GM21447 (cell line): ENCODE data around the gene GEMIN5.
"Not testable (repeated sequence)": the region's sequence is repeated elsewhere in the genome, so short reads cannot be mapped to it uniquely, and the experiment has no call there.

Experiments
- ATAC-seq: cut with Tn5 transposase; IDR thresholded peaks from one replicate; pipeline ENCODE4 v1.9.1; 2021; ENCODE audit not compliant: unreplicated experiment

GEMIN5 gene, protein sequence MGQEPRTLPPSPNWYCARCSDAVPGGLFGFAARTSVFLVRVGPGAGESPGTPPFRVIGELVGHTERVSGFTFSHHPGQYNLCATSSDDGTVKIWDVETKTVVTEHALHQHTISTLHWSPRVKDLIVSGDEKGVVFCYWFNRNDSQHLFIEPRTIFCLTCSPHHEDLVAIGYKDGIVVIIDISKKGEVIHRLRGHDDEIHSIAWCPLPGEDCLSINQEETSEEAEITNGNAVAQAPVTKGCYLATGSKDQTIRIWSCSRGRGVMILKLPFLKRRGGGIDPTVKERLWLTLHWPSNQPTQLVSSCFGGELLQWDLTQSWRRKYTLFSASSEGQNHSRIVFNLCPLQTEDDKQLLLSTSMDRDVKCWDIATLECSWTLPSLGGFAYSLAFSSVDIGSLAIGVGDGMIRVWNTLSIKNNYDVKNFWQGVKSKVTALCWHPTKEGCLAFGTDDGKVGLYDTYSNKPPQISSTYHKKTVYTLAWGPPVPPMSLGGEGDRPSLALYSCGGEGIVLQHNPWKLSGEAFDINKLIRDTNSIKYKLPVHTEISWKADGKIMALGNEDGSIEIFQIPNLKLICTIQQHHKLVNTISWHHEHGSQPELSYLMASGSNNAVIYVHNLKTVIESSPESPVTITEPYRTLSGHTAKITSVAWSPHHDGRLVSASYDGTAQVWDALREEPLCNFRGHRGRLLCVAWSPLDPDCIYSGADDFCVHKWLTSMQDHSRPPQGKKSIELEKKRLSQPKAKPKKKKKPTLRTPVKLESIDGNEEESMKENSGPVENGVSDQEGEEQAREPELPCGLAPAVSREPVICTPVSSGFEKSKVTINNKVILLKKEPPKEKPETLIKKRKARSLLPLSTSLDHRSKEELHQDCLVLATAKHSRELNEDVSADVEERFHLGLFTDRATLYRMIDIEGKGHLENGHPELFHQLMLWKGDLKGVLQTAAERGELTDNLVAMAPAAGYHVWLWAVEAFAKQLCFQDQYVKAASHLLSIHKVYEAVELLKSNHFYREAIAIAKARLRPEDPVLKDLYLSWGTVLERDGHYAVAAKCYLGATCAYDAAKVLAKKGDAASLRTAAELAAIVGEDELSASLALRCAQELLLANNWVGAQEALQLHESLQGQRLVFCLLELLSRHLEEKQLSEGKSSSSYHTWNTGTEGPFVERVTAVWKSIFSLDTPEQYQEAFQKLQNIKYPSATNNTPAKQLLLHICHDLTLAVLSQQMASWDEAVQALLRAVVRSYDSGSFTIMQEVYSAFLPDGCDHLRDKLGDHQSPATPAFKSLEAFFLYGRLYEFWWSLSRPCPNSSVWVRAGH (N-terminal part only)

DNA sequence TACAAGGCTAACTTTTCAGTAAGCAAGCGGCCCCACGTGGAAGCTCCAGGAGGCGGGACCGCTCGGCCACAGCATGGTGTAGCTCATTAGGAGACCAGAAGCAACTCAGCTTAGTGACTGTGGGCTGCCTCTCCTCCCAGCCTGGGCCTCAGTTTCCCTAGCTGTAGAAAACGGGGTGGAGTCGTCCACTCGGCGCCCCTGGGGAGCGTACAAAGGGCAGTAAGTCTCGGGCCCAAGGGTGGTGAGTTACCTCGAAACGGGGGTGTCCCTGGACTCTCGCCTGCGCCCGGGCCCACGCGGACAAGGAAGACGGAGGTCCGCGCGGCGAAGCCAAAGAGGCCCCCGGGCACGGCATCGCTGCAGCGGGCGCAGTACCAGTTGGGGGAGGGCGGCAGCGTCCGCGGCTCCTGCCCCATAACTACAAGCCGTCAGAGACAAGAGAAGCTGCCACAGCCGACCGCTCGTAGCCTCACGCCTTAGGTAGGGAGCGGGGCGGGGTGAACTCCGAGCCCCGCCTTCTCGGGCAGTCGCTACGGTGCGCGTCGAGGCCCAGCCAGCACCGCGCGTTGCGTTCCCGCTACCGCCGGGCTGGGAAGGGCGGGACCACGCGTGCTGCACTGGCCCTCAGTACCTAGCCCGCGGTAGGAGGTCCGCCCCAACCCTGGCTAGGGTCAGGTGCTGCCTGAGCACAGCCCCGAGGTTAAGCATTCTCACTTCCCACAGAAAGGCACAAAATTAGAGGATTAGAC lies at the start of gene GEMIN5:
Gene GEMIN5 (minus strand): TSS at position 494 of the 749 bp plus-strand sequence. CDS start 78 bp downstream, at position 416.
- ATAC-seq = peak; percentile 76

DNA sequence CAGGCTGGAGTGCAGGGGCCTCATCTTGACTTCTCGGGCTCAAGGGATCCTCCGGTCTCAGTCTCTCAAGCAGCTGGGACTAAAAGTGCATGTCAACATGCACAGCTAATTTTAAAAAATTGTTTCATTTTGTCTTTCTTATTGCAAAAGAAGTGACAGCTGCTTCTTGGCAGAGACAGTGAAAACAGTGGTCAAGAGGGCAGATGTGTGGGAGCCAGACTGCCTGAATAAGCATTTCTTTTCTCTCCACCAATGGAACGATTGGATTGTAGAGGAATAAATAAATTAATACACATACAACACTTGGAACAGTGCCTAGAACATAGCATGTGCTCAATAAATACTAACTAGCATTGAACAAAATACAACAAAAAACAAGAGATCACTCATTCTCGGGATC lies 48.1 kb upstream of the GEMIN5 start:
- ATAC-seq = no peak

DNA sequence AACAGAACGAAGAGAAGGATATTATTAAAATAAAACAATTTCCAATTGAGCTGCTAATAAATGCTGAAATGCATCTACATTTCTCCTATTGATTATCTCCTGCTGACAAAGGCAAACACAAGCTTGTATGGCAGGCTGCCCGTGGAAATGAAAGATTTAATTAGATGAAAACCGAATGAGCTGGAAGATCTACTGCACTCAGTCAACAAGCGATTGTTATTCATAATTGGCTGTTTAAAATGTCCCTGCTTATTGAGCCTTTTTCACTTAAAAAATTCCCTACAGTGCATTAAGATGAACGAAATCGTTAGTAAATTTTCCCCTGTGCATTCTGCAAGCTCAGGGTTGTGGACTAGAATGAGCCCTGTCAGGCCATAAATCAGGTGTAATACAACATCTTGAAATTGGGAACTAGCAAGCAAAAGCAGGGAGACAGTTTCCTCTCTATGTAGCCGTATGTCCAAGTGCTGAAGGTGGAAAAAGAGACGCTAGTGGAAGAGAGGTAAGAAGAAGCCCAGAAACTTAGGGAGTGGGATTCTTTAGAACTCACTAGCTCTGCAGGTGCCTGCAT lies 47.0 kb upstream of the GEMIN5 start:
- ATAC-seq = no peak

DNA sequence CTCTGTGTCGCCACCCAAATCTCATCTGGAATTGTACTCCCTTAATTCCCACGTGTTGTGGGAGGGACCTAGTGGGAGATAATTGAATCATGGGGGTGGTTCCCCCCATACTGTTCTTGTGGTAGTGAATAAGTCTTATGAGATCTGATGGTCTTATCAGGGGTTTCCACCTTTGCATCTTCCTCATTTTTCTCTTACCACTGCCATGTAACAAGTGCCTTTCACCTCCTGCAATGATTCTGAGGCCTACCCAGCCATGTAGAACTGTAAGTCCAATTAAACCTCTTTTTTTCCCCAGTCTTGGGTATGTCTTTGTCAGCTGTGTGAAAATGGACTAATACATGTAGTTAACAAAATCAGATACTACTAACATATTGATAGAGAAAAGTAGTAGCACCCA lies 40.3 kb upstream of the GEMIN5 start:
- ATAC-seq = not testable (repeated sequence)

DNA sequence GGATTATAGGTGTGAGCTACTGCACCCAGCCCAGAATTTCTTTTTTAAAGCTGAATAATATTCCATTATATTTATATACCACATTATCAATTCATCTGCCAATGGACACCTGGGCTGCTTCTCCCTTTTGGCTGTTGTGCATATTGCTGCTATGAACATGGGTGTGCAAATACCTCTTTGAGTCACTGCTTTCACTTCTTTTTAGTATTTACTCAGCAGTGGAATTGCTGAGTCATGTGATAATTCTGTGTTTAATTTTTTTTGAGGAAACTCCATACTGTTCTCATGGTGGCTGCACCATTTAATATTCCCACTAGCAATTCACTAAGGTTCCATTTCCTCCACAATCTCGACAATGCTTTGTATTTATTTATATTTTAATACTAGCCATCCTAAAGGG lies 39.4 kb upstream of the GEMIN5 start:
- no peak for ATAC-seq

DNA sequence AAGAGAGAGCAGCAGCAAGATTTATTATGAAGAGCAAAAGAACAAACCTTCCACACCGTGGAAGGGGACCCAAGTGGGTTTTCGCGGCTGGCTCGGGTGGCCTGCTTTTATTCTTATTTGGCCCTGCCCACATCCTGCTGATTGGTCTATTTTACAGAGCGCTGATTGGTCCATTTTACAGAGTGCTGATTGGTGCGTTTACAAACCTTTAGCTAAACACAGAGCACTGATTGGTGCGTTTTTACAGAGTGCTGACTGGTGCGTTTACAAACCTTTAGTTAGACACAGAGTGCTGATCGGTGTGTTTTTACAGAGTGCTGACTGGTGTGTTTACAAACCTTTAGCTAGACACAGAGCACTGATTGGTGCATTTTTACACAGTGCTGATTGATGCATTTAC lies 38.1 kb upstream of the GEMIN5 start:
- ATAC-seq = not testable (repeated sequence)

DNA sequence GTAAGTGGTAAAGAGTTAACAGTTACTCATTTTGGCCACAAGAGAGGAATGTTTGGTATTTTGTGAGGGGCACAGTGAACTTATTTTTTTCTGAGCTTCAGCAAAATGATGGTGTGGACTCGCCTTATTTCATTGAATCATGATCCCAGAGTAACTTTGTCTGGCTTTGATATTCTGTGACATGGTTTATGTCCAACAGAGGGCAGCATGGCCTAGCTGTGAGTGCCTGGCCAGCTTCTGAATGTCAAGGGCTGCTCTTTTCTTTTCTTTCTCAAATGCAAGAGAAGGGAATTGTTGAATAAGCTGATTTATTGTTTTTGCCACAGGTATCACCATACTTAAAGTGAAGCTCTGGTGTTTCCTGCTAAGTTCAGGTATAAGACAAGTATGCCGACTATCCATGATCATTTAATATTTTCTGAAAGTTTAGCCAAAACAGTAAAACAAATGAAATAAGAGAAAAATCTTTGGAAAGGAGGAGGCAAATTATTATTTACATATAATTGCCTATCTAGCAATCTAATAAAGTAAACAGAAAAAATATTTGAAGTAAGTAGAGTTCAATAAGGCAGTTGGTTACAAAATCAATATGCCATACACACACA lies 34.6 kb upstream of the GEMIN5 start:
- ATAC-seq = no peak

DNA sequence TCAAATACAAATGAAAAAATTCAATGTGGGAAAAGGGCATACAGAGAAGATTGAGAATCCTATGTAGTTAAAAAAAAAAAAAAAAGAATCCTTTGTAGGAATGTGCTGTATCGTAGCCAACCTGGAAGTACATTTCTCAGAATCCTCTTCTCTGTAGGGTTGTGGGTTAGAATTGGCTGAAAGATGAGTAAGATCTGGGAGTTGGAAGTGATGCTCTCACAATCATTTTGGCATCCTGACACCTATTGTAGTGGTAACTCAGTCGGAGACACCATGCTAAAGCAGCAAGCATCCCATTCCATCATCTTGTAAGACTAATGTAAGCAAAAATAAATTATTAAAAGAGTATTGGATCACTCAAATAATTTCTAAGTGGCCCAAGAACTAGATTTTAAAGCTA lies 33.5 kb upstream of the GEMIN5 start:
- ATAC-seq = no peak

DNA sequence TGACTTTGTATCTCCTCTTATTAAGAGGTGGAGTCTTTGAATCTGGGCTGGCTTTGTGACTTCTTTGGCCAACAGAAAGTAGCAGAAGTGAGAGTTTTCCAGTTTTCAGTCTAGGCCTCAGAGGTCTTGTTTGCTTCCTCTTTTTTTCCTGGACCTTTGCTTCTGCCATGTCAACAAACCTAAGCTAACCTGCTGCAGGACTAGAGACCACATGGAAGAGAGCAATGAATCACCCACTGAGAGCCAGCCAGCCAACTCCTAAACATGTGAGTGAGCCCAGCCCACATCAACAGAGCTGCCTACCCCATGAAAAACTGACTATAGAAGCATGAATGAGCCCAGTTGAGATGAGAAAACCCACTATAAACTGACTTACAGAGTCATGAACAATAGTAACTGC lies 32.7 kb upstream of the GEMIN5 start:
- ATAC-seq = no peak

DNA sequence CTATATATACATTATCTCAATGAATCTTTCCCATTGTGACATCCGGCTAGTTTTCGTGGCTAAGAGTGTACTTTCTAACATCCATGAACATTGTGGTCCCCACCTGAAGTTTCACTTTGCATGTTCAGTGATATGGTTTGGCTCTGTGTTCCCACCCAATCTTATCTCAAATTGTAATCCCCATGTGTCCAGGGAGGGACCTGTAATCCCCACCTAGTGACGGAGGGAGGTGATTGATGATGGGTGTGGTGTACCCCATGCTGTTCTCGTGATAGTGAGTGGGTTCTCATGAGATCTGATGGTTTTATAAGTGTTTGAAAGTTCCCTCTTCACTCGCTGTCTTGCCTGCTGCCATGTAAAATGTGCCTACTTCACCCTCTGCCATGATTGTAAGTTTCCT lies 30.9 kb upstream of the GEMIN5 start:
- no peak for ATAC-seq

DNA sequence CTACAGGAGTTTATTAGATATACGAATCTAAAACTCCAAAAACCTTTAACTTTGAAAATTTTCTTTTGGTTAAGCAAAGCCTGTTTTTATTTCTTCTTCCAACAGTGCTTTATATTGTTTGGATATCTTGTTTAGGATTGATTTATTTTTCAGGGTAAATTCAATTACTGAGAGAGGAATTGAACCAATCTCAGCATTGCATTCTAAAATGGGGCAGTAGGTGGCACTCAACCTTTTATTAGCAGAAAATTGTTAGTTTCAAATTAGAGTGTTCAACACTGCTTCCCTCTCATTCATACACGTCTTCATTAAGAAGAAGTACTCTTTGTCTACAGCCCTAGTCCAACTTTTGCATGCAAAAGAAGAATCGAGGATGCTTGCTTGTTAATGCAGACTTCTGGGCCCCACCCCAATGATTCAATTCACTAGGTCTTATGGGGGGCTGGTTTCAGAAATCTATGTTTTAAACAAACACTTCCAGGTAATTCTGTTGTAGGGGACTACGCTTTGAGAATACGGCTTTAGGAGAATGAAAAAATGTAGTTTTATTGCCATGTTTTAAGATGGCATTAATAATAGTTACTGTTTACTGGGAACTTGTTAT lies 29.5 kb upstream of the GEMIN5 start:
- no peak for ATAC-seq

DNA sequence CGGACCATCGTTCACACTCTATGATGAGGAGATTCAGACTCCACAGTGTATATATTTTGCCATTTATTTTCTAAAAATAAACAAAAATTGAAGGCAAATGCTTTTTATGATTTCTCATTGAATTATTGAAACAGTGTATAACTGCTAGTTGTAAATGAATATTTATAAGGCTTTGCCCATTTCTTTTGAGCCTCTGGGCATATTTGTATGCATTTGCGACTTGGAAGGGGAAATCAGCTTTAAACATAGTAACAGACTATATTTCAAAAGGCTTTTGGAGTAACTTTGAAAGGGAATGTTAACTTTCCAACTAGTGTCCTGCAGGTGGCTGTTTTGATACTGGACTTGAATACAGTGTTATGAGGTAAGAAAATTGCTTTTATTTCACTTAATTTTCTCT lies 28.9 kb upstream of the GEMIN5 start:
- ATAC-seq = no peak

DNA sequence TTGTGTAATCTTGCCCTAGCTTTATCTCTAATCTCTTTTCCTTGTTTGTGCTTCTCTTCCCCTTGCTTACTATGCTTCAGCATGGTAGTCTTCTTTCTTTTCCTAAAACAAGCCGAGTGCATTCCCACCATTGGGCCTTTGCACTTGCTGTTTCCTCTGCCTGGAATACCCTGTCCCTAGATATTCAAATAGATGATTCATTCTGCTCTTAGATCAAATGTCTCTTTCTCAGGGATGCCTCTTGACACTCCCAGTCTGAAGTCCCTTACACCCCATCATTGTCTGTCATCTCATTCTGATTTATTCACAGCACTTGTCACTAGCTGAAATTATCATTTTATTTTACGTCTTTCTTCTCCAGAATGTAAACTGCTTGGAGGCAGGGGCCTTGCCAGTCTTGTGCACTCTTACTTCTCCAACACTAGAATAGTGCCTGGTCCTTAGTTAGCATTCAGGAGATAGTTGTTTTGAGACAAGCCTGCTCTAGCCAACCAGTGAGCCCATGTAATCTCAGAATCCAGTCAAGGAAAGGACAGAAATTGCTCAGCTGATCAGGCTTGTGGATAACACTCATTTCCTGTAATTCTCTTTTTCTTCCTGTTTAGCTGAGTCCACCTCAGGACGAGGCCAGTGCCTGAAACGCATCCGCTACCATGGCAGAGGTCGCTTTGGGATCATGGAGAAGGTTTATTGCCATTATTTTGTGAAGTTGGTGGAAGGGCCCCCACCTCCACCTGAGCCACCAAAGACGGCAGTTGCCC lies 28.2 kb upstream of the GEMIN5 start:
- no peak for ATAC-seq

DNA sequence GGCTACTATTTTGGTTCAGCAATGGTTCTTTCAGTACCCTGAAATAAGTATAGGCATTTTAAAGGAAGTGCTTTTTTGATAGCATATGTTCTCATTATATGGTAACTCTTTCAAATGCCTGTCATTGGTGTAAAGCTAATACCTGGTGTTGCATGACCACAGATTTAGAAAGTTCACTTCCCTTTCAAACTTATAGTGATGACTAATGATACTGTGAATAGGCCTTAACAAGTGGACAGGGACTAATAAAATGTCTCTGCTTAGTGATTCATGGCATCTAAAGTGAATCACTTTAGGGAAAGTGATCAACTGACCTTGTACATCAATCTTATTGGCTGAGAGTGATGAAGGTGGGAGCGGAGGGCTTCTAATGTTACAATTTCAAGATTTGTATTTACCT lies 24.5 kb upstream of the GEMIN5 start:
- peak; percentile 93 for ATAC-seq

DNA sequence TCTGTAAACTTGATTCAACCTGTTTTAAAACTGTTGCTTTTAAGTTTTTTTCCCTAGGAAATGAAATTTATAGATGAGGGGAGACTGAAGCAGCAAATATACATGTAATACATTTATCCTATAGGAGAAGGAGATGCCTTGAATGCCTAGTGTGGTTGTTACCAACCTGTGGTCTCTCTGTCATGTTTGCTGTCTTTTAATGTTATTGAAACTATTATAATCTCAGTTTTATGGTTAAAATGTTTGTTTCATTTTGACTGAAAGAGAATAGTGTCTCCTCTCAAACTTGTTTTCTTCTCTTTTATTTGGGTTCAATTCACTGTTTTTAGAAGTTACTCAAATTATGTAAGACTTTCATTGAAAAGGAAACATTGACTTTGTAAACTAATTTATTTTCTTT lies 18.7 kb upstream of the GEMIN5 start:
- no peak for ATAC-seq

DNA sequence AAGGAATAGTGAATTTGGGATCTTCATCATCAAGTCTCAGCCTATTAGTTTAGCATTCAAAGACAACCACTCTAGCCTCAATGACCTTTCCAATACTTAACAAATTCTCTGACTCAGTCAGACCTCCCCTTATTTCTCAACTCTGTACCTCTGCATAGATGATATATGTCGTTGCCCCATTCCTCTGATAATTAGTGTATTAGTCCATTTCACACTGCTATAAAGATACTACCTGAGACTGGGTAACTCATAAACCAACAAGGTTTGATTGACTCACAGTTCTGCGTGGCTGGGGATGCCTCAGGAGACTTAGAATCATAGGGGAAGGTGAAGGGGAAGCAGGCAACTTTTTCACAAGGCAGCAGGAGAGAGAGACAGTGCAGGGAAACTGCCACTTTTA lies 11.8 kb upstream of the GEMIN5 start:
- ATAC-seq = no peak

DNA sequence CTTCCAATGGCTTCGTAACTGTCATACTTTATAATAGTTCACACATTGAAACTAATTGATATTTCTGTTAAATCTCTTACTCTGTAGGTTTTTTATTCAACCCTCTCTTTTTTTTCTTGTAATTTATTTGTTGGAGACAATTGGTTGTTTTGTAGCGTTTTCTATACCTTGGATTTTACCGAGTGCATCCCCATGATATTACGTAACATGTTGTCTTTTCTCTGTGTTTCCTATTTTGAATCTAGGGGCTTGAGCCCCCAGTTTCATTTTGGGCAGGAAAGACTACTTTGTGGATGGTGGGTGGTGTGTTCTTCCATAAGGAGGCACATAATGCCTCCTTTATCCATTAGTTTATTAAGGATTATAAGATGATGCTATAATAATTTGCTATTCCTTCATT lies 10.3 kb upstream of the GEMIN5 start:
- ATAC-seq = no peak

DNA sequence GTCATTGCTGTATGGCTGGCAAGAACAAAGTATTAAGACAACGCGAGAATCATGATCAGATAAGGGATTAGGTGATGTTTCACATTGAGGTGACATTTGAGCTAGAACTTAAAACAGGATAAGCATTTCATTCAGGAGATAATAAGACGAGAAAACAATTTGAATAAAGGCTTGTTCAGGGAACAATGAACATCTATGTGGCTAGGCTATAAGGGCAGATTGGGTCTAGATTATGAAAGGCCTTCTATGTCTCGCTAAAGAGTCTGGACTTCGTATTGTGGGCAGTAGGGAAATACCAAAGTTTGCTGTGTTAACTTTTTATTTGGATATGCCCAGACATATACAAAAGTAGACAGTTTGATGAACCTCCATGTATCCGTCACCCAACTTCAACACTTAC lies 9.8 kb upstream of the GEMIN5 start:
- ATAC-seq = no peak
